GM12865 (cell line): ENCODE results near the gene FGF14.
"Not testable (repeated sequence)": the region's sequence is repeated elsewhere in the genome, so short reads cannot be mapped to it uniquely, and the experiment has no call there.

Experiments used
- DNase-seq: peaks from one replicate; pipeline ENCODE4 v3.0.0; 2010; ENCODE audit warnings: low read depth
- H3K4me3 ChIP-seq: 2 replicates; pipeline ENCODE4 v1.5.1; 2011; ENCODE audit warnings: mild to moderate bottlenecking, low read depth, low read length, control low read depth
- TF ChIP-seq, protein P1 (sequence below): IDR thresholded peaks from 2 replicates; pipeline ENCODE4 v1.5.1; 2011; ENCODE audit warnings: low read length, control low read depth, low read depth, inconsistent platforms; ENCODE audit not compliant: insufficient read depth; ENCODE audit errors: missing control alignments

Gene FGF14

GRCh38 chr13:102122147-102122546 lies 279.7 kb downstream of the FGF14 start:
- no peak for DNase-seq
- TF ChIP-seq, protein P1, sequence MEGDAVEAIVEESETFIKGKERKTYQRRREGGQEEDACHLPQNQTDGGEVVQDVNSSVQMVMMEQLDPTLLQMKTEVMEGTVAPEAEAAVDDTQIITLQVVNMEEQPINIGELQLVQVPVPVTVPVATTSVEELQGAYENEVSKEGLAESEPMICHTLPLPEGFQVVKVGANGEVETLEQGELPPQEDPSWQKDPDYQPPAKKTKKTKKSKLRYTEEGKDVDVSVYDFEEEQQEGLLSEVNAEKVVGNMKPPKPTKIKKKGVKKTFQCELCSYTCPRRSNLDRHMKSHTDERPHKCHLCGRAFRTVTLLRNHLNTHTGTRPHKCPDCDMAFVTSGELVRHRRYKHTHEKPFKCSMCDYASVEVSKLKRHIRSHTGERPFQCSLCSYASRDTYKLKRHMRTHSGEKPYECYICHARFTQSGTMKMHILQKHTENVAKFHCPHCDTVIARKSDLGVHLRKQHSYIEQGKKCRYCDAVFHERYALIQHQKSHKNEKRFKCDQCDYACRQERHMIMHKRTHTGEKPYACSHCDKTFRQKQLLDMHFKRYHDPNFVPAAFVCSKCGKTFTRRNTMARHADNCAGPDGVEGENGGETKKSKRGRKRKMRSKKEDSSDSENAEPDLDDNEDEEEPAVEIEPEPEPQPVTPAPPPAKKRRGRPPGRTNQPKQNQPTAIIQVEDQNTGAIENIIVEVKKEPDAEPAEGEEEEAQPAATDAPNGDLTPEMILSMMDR, result no peak
- no peak overlapping the region for H3K4me3 ChIP-seq

GRCh38 chr13:102117175-102117831 lies 284.5 kb downstream of the FGF14 start:
- TF ChIP-seq, protein P1, result no peak
- no peak for DNase-seq

DNA sequence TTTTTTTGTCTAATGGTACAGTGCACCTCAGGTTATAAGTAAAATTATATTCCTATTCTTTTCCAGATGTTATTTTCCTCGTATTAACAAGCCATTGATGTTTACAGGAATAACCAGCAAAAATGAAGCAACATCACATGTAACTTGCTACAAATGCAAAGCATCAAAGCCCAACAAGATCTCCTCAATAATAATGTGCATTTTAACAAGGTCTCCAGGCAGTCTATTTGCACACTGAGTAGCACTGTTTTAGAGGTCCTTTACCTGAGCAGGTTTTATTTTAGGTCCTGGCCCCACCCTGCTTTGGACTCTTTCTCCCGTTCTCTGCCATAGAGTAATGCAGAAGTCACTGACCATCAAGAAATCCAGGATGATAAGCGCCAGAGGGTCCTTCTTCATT lies 298.4 kb downstream of the FGF14 start:
- H3K4me3 ChIP-seq, result no peak overlapping the region
- TF ChIP-seq, protein P1, result no peak
- no peak for DNase-seq

More at GRCh38 chr13:102117175-102117831, 284.5 kb downstream of the FGF14 start:
- no peak overlapping the region for H3K4me3 ChIP-seq

GRCh38 chr13:102100234-102100633 lies 301.6 kb downstream of the FGF14 start:
- TF ChIP-seq, protein P1, result no peak
- no peak overlapping the region for H3K4me3 ChIP-seq
- no peak for DNase-seq

GRCh38 chr13:102097708-102098107 lies 304.1 kb downstream of the FGF14 start:
- no peak overlapping the region for H3K4me3 ChIP-seq
- TF ChIP-seq, protein P1, result no peak
- no peak for DNase-seq

DNA sequence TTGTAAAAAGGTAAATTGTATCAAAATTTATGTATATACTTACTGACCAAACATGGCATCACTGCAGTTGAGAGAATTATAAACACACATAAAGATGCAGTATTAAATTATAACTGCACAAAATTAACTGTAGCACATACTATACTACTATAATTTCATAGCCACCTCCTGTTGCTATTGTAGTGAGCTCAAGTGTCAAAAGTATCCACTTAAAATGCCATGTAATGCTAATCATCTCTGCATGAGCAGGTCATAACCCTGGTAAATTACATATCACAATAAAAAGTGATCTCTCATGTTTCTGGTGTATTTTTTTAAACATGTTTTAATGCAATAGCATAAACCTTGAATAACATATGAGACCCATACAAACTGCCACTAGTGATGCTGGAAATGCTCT lies 308.6 kb downstream of the FGF14 start:
- DNase-seq, H3K4me3 ChIP-seq: not testable (repeated sequence)

GRCh38 chr13:102091231-102091630 lies 310.6 kb downstream of the FGF14 start:
- no peak overlapping the region for H3K4me3 ChIP-seq
- TF ChIP-seq, protein P1, result no peak
- peak; percentile 7 for DNase-seq
